Testis (tissue), 2 donors: Measurements from ENCODE around the gene FHIP1B.

Source experiments
- POLR2A ChIP-seq: fragments of 450-650 bp; IDR thresholded peaks from one replicate; pipeline ENCODE4 v1.6.1; 2017; ENCODE audit warnings: antibody characterized with exemption, mild to moderate bottlenecking, moderate library complexity
- TF ChIP-seq, protein P1 (sequence below), 3 experiments: fragments of 450-650 bp in 2 of 3; fragments of 200-600 bp in 1 of 3; sonication (generic) in 1 of 3; IDR thresholded peaks; one replicate each; pipeline ENCODE4 v1.5.1; 2016 to 2019; ENCODE audit warnings: antibody characterized with exemption in 3 of 3, mild to moderate bottlenecking in 2 of 3, moderate library complexity in 1 of 3

DNA sequence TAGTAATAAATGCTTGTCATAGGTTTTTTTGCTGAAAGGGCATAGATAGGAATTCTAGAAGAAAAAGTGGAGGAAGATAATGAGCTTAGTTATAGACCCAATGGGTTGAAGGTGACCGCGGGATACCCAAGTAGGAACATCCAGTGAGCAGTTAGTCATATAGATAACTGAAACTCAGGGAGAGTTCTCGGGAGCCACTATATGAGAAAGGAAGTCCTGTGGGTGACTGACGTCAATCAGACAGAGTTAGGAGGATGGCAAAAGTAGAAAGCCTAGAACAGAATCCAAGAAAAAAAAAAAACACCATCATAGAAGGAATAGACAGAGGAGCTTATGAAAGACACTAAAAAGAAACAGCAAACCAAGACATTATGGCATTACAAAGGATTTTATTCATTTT, 2.8 kb upstream of the FHIP1B start:
- TF ChIP-seq, protein P1, sequence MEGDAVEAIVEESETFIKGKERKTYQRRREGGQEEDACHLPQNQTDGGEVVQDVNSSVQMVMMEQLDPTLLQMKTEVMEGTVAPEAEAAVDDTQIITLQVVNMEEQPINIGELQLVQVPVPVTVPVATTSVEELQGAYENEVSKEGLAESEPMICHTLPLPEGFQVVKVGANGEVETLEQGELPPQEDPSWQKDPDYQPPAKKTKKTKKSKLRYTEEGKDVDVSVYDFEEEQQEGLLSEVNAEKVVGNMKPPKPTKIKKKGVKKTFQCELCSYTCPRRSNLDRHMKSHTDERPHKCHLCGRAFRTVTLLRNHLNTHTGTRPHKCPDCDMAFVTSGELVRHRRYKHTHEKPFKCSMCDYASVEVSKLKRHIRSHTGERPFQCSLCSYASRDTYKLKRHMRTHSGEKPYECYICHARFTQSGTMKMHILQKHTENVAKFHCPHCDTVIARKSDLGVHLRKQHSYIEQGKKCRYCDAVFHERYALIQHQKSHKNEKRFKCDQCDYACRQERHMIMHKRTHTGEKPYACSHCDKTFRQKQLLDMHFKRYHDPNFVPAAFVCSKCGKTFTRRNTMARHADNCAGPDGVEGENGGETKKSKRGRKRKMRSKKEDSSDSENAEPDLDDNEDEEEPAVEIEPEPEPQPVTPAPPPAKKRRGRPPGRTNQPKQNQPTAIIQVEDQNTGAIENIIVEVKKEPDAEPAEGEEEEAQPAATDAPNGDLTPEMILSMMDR (IDR thresholded peaks at IDR 0.05): no peak
- no peak for TF ChIP-seq POLR2A
